Stomach (tissue), 9 donors: ENCODE data around the gene ADAM19. TPM values are rescaled to one million over a fixed set of nuclear protein-coding genes. Genes with fewer than 3 reads are reported as not detected.

Source experiments
- DNase-seq, 2 donors: peaks; one replicate each; pipeline versions ENCODE4 v3.0.0 to v3.0.0-alpha.2; 2013 to 2019
- H3K27ac ChIP-seq, 5 donors: fragments of 200-600 bp in 4 of 5; sonication (generic) in 4 of 5; one replicate each; pipeline ENCODE4 v1.5.1; 2013 to 2019; ENCODE audit warnings: mild to moderate bottlenecking in 1 of 5, moderate library complexity in 1 of 5
- H3K27me3 ChIP-seq, 3 donors: fragments of 200-600 bp; sonication (generic); one replicate each; pipeline ENCODE4 v1.5.1; 2017 to 2019; ENCODE audit warnings: mixed run types in 1 of 3
- H3K36me3 ChIP-seq, 4 donors: fragments of 200-600 bp; sonication (generic); 1 replicate in 3 of 4; 2 replicates in 1 of 4; pipeline ENCODE4 v1.5.1; 2016 to 2019
- H3K4me1 ChIP-seq, 4 donors: fragments of 200-600 bp; sonication (generic); one replicate each; pipeline ENCODE4 v1.5.1; 2016 to 2019
- H3K4me3 ChIP-seq, 4 donors: fragments of 200-600 bp; sonication (generic) in 3 of 4; one replicate each; pipeline ENCODE4 v1.5.1; 2016 to 2019; ENCODE audit warnings: mild to moderate bottlenecking in 1 of 4
- H3K9me3 ChIP-seq, 4 donors: fragments of 200-600 bp; sonication (generic); one replicate each; pipeline ENCODE4 v1.5.1; 2016 to 2019
- EP300 ChIP-seq: sonication (generic); formaldehyde crosslinking; IDR thresholded peaks from one replicate; pipeline ENCODE4 v1.6.1; 2017; ENCODE audit warnings: antibody characterized with exemption
- POLR2A ChIP-seq, 4 donors: fragments of 450-650 bp; IDR thresholded peaks; one replicate each; pipeline ENCODE4 v1.6.1; 2016; ENCODE audit warnings: antibody characterized with exemption in 4 of 4, control low read depth in 2 of 4, mild to moderate bottlenecking in 1 of 4, moderate library complexity in 1 of 4
- POLR2AphosphoS5 ChIP-seq, 3 donors: sonication (generic); formaldehyde crosslinking; IDR thresholded peaks; one replicate each; pipeline ENCODE4 v1.6.1; 2016; ENCODE audit warnings: antibody characterized with exemption in 3 of 3
- WGBS, 5 donors: extraction: QIAGEN DNeasy Blood & Tissue Kit in 3 of 5; methylation state at CpG; one replicate each; pipeline versions ENCODE4 v1.1.5 to v1.1.7; 2013 to 2018; 5-methylcytosine and 5-hydroxymethylcytosine counted together
- intact Hi-C: fragments of 100-400 bp; cut with DNase I; formaldehyde crosslinking; loops from one replicate; pipeline ENCODE4 v1.15.1; 2023; ENCODE audit warnings: low total_unique reads
- polyA plus RNA-seq, 3 donors: library from polyadenylated mRNA; stranded (reverse); fragments of 200-250 nt; gene quantifications; one replicate each; pipeline ENCODE4 v1.2.3, GENCODE V29; 2013
- total RNA-seq, 5 donors: library from RNA; depleted of rRNA; stranded (reverse); fragments of >200 nt; gene quantifications; one replicate each; pipeline versions ENCODE4 v1.1.0 to v1.2.3, GENCODE V29; 2014 to 2016
- TF ChIP-seq, protein P1 (sequence below), 7 experiments: fragments of 450-650 bp in 4 of 7; fragments of 200-600 bp in 3 of 7; sonication (generic) in 3 of 7; IDR thresholded peaks; one replicate each; pipeline ENCODE4 v1.5.1; 2016 to 2019; ENCODE audit warnings: antibody characterized with exemption in 7 of 7, control low read depth in 2 of 7, mild to moderate bottlenecking in 1 of 7
- donor health status: healthy with polysubstance abuse.
- donor health status: Bipolar disorder and iron deficiency.
- donor health status: healthy.

The ADAM19 gene
- total and polyA plus RNA-seq, 8 donors: 1.2 to 42.8 (median 6.4) TPM

DNA sequence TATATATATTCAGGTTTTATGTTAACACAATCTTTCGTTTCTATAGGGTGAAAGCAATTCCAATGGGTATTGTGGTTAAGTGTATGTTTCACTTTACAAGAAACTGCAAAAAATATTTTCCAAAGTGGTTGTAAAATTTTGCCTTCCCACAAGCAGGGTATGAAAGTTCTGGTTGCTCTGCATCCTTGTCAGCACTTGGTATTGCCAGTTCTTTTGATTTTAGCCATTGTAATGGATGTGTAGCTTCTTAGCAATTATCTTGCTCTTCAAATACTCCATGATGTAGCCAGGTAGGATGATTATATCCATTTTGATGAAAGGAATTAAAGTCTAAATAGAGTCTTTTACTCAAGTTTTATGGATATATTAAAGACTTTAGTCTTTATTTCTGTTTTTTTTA lies 9.1 kb upstream of the ADAM19 start:
- TF ChIP-seq POLR2A (IDR thresholded peaks at IDR 0.05): no peak
- TF ChIP-seq POLR2AphosphoS5 (IDR thresholded peaks at IDR 0.05): no peak
- TF ChIP-seq, protein P1, sequence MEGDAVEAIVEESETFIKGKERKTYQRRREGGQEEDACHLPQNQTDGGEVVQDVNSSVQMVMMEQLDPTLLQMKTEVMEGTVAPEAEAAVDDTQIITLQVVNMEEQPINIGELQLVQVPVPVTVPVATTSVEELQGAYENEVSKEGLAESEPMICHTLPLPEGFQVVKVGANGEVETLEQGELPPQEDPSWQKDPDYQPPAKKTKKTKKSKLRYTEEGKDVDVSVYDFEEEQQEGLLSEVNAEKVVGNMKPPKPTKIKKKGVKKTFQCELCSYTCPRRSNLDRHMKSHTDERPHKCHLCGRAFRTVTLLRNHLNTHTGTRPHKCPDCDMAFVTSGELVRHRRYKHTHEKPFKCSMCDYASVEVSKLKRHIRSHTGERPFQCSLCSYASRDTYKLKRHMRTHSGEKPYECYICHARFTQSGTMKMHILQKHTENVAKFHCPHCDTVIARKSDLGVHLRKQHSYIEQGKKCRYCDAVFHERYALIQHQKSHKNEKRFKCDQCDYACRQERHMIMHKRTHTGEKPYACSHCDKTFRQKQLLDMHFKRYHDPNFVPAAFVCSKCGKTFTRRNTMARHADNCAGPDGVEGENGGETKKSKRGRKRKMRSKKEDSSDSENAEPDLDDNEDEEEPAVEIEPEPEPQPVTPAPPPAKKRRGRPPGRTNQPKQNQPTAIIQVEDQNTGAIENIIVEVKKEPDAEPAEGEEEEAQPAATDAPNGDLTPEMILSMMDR (IDR thresholded peaks at IDR 0.05): no peak
- no peak for TF ChIP-seq EP300
- no peak overlapping the region for H3K4me3 ChIP-seq
- no peak overlapping the region for H3K27ac ChIP-seq
- no peaks in the 10 kb centered on the region for H3K36me3 ChIP-seq
- DNase-seq: no peak
- no peaks in the 10 kb centered on the region for H3K9me3 ChIP-seq
- 50 to 85% (median 79%) methylated on average over 1 of the region's 1 CpG for WGBS, 5 donors
- no peaks in the 10 kb centered on the region for H3K27me3 ChIP-seq
- H3K4me1 ChIP-seq: no peaks in the 10 kb centered on the region
- intact Hi-C loops: no loop called here

DNA sequence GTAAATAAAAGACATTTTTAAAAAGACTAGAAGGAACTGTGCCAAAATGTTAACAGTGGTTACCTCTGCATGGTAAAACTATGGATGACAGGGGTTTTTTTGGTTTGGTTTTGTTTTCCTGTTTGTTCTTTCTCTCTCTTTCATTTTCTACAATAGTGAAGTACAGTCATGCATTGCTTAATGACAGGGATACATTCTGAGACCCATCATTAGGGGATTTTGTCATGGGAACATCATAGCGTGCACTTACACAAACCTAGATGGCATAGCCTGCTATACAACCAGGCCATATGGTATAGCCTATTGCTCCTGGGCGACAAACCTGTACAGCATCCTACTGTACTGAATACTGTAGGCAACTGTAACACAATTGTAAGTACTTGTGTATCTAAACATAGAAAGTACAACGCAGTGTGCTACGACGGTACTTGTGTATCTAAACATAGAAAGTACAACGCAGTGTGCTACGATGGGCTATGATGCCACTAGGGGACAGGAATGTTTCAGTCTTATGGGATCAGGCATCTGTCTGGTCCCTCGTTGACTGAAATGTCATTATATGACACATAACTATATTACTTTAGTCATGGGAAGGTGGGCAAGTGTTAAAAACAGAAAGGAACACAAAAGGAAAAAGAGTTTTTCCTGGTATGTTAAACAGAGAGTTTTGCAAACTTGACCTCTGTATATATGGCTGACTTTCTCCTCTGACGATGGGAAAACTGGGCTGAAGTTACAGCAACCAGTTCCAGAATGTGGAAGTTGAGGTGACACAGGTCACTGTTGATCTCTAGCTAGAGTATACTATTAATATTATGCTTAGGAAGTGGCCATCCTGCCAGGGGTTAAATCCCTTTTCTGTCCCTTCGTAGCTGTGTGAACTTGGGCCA lies 7.4 kb upstream of the ADAM19 start:
- H3K36me3 ChIP-seq: no peaks in the 10 kb centered on the region
- no peak overlapping the region for H3K4me3 ChIP-seq
- TF ChIP-seq EP300 (no peak), POLR2AphosphoS5 (IDR thresholded peaks at IDR 0.05) (no peak), POLR2A (IDR thresholded peaks at IDR 0.05) (no peak)
- TF ChIP-seq, protein P1 (IDR thresholded peaks at IDR 0.05): no peak
- H3K4me1 ChIP-seq: no peaks in the 10 kb centered on the region
- no peak overlapping the region for H3K27ac ChIP-seq
- intact Hi-C loops: no loop called here
- no peak for DNase-seq
- no peaks in the 10 kb centered on the region for H3K27me3 ChIP-seq
- 60 to 78% (median 72%) methylated on average over 10 of the region's 10 CpGs for WGBS, 5 donors
- H3K9me3 ChIP-seq: no peaks in the 10 kb centered on the region

DNA sequence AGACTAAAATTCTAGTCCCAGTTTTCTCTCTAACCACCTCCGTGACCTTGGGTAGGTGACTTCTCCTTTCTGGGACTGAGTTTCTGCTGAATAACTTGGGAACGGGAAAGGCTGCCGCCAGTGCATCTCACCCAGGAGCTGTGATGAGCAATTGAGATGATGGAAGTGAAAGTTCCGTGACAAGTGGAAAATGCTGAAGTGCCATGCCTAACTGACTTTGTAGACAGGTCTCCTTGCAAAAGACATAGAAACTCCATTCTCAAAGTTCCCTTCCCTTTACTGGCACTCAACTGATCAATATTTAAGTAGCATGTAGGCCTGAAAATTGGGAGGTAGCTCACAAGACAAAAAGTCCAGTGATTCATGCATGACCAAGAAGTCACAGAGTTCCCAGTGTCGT lies 6.3 kb upstream of the ADAM19 start:
- Histone ChIP-seq H3K36me3 (no peaks in the 10 kb centered on the region), H3K4me3 (no peak overlapping the region), H3K4me1 (no peaks in the 10 kb centered on the region), H3K27ac (no peak overlapping the region), H3K27me3 (no peaks in the 10 kb centered on the region), H3K9me3 (no peaks in the 10 kb centered on the region)
- TF ChIP-seq POLR2AphosphoS5 (IDR thresholded peaks at IDR 0.05): no peak
- TF ChIP-seq EP300: no peak
- no peak for TF ChIP-seq POLR2A (IDR thresholded peaks at IDR 0.05)
- TF ChIP-seq, protein P1 (IDR thresholded peaks at IDR 0.05): no peak
- 91 to 97% (median 95%) methylated on average over 5 of the region's 5 CpGs for WGBS, 5 donors
- intact Hi-C loops: no loop called here
- DNase-seq: no peak

DNA sequence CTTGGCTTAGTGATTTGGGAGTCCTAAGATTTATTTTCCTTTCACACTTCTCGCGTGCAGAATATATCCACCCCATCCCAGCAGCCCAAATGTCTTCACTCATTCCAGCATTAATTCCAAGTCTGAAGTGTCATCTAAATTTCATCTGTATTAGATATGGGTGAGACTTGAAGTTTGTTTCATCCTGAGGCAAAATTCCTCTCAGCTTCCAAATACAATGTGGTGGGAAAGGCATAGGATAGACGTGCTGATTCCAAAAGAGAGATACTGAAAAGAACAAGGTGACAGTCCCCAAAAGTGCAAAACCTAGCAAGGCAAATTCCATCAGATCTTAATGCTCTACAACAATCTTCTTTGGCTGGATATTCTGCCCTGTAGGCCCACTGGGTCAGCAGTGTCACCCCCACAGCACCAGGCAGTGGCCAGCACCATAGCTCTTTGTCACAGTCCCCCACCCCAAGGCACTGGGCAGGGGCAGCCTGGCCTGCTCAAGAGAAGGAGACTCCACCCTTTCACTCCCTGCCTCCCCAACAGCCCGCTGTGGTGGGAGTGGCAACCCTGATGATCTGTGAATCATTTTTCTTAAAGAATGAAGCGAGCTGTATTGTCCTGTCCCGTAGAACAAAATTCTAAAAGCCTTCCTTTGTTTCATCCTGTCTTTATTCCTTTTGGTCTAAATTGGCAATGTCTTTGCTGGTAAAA lies 2.7 kb upstream of the ADAM19 start:
- Histone ChIP-seq H3K9me3 (no peaks in the 10 kb centered on the region), H3K27me3 (peaks cover 0 to 22% (median 18%) of the 10 kb centered on the region in 3 donors), H3K4me1 (peaks cover 8 to 32% (median 15%) of the 10 kb centered on the region in 4 donors), H3K27ac (no peak overlapping the region), H3K4me3 (no peak overlapping the region), H3K36me3 (no peaks in the 10 kb centered on the region)
- intact Hi-C loops: no loop called here
- TF ChIP-seq EP300: no peak
- TF ChIP-seq POLR2A (IDR thresholded peaks at IDR 0.05): no peak
- no peak for TF ChIP-seq POLR2AphosphoS5 (IDR thresholded peaks at IDR 0.05)
- no peak for DNase-seq
- WGBS, 5 donors: 79 to 85% (median 82%) methylated on average over 6 of the region's 6 CpGs
